ENCODE data around the gene LARP1.
"Not testable (repeated sequence)": the region's sequence is repeated elsewhere in the genome, so short reads cannot be mapped to it uniquely, and the experiment has no call there.

LARP1 gene

GRCh38 chr5:154758493-154758892 is 3.3 kb downstream of the LARP1 start:
- TF ChIP-seq CTCF (IDR thresholded peaks at IDR 0.05; ENCODE audit: low read depth, low read length) = no peak
- H3K4me3 ChIP-seq (ENCODE audit: low read depth, low read length) = peak overlapping the region; percentile 31

- H3K4me3 ChIP-seq (ENCODE audit: low read depth, low read length) = no peak overlapping the region
- TF ChIP-seq CTCF (IDR thresholded peaks at IDR 0.05; ENCODE audit: low read depth, low read length) = no peak
Observed at GRCh38 chr5:154758977-154759376, 3.8 kb downstream of the LARP1 start.

- H3K4me3 ChIP-seq (ENCODE audit: low read depth, low read length) = not testable (repeated sequence)
Observed at GRCh38 chr5:154759868-154760267, 4.7 kb downstream of the LARP1 start.

GRCh38 chr5:154761046-154761736 is 6.0 kb downstream of the LARP1 start:
- TF ChIP-seq CTCF (IDR thresholded peaks at IDR 0.05; ENCODE audit: low read depth, low read length) = no peak
- H3K4me3 ChIP-seq (ENCODE audit: low read depth, low read length) = no peak overlapping the region

- no peak overlapping the region for H3K4me3 ChIP-seq (ENCODE audit: low read depth, low read length)
- TF ChIP-seq CTCF (IDR thresholded peaks at IDR 0.05; ENCODE audit: low read depth, low read length) = no peak
Observed at GRCh38 chr5:154762261-154762660, 7.1 kb downstream of the LARP1 start.

GRCh38 chr5:154762700-154763099 is 7.5 kb downstream of the LARP1 start:
- no peak overlapping the region for H3K4me3 ChIP-seq (ENCODE audit: low read depth, low read length)
- no peak for TF ChIP-seq CTCF (IDR thresholded peaks at IDR 0.05; ENCODE audit: low read depth, low read length)

- no peak overlapping the region for H3K4me3 ChIP-seq (ENCODE audit: low read depth, low read length)
- TF ChIP-seq CTCF (IDR thresholded peaks at IDR 0.05; ENCODE audit: low read depth, low read length) = no peak
Observed at GRCh38 chr5:154764967-154765366, 9.8 kb downstream of the LARP1 start.

GRCh38 chr5:154765396-154765925 is 10.3 kb downstream of the LARP1 start:
- no peak for TF ChIP-seq CTCF (IDR thresholded peaks at IDR 0.05; ENCODE audit: low read depth, low read length)
- no peak overlapping the region for H3K4me3 ChIP-seq (ENCODE audit: low read depth, low read length)
